DND-41 (cell line): ENCODE results near the gene LCN9.

Experiments used
- CTCF ChIP-seq: IDR thresholded peaks from 2 replicates; pipeline ENCODE4 v1.5.1; 2012; ENCODE audit warnings: borderline replicate concordance, low read length, moderate library complexity, mild to moderate bottlenecking; ENCODE audit not compliant: poor library complexity, severe bottlenecking; ENCODE audit errors: extremely low read depth
- EZH2 ChIP-seq: IDR thresholded peaks from 3 replicates; pipeline ENCODE4 v1.6.1; 2012; ENCODE audit warnings: borderline replicate concordance, low read depth, mild to moderate bottlenecking, moderate library complexity, low read length, inconsistent platforms; ENCODE audit not compliant: severe bottlenecking

DNA sequence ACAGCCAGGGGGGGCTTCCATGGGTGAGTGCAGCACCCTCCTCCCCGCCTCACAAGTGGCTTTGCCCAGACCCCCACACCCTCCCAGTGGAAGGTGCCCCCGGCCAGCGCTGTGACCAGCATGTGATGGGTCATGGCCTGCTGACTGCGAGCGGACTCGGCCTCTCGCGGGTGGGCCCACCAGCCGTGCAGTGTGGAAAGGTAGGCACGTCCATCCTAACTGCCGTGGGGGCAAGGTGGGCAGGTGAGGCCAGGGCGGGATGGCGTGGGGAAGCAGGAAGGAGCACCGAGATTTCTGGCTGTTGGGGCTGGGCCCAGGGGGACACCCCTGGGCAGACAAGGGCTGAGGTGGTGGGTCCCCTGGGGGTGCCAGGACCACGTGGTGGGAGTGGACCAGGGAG is 24.1 kb downstream of the LCN9 start:
- TF ChIP-seq EZH2 (no peak), CTCF (no peak)
